Fibroblast of skin of left biceps (primary cell): ENCODE results near the gene NEURL1B.

ENCODE experiments used
- DNase-seq, 2 experiments: peaks; one replicate each; pipeline ENCODE4 v3.0.0-alpha.2; 2013; ENCODE audit warnings: low read depth in 2 of 2

Gene NEURL1B

DNA sequence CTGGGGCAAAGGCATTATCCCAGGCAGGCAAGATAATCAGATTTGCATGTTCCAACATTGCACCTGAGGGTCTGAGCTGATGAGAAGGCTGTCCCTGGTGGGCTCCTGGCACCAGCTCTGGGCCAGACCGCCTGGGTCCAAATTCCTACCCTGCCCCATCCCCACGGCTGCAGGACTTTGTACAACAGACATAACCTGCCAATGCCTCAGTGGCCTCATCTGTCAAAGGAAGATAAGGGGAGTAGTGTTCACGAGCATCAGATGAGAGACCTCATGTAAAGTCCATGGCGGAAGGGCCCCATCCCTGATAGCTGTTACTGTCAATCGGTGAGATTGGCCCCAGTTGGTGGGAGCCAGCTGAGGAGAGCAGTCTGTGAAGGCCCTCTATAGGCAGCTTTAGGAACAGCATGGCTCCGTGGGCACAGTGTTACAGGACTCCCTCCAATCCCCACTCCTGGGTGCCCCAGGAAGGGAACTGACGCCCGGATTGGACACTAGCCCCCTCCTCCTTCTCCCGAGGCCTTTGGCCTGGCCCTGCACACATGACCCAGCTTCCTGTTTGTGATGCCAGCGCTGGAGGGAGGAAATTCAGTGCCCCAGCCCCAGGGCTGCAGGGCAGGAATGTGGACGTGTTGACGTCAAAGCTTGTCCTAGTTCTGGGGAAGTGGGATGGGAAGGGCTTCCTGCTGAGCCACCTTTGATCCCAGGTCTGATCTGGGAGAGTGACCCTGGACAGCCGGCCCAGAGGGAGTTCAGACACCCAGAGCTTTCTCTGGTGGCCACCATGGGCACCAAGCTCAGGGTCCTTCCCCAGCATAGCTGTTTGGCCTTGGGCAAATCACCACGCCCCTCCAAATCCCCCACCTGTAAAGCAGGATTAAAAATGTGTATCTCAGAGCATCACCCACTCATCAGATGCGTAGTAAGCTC, 73.7 kb downstream of the NEURL1B start:
- DNase-seq, result peak in 1 of 2 experiments; percentile 24

DNA sequence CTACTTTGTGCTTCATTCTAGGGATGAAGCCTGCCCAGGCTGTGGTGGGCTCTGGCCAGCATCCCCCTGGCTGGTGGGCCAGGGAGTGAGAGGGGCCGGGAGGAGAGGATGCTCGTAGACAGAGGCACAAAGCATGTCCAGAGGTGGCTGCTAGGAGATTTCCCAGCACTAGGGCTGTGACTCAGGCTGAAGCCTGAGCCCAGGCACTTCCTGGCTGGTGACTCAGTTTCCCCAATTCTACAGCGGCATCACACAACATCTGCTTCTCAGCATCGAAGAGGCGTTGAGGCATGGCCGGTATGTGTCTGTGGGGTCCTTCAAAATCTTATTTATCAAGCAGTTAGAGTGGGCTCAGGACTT, 74.3 kb downstream of the NEURL1B start:
- DNase-seq, result no peak

DNA sequence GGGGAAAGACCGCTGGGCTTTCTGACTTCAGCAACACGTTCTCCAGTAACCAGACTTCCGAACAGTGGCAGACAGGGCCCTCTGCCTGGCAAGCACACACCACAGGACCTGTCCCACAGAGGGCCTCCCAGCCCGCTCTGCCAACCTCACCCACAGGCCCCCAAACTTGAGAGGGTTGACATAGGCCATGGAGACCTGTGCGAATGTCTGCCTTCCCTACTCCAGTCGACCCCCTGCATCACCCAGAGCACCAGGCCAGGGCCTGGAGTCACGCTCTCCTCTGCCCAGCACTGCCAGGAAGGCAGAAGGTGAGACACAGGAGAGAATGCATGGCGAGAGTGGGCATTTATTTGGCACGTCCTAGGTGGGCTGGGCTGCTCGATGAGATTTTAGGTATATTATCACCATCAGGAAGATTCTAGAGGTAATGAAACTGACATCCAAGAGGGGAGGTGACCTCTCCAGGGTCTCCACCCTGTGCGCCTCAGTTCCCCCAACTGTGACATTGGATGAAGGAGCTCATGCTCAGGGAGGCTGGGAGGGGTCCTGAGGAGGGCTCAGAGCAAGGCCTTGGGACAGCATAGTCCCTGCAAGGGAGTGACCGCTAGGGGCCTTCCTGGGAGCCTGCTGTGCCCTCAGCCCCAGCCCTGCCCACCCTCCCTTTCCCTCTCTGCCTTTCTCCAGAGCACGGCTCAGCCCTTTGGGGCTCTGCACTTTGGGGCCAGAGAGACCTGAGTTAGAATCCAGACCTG, 75.0 kb downstream of the NEURL1B start:
- DNase-seq, result no peak

DNA sequence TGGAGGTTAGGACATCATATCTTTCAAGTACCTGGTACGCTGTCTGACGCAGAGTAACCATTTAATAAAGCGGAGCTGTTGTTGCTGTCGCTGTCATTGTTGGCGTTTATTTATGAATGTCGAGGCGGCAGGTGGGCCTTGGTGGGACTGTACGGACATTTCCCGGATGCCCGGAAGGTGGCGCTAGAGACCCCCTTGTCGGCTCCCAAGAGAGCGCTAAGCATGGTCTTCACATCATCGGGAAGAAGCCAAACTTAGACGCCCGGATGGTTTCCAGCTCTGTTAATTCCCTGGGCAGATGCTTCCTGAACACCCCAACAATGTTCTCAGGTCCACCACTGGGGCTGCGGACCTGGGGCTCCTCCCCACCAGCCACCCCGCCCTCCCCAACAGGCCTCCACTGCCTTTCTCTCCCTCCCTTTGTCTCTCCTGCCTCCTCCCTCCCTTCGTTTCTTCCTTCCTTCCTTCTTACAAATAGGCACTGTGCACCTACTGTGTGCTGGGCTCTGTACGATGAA, 75.8 kb downstream of the NEURL1B start:
- DNase-seq, result peak in 1 of 2 experiments; percentile 58

DNA sequence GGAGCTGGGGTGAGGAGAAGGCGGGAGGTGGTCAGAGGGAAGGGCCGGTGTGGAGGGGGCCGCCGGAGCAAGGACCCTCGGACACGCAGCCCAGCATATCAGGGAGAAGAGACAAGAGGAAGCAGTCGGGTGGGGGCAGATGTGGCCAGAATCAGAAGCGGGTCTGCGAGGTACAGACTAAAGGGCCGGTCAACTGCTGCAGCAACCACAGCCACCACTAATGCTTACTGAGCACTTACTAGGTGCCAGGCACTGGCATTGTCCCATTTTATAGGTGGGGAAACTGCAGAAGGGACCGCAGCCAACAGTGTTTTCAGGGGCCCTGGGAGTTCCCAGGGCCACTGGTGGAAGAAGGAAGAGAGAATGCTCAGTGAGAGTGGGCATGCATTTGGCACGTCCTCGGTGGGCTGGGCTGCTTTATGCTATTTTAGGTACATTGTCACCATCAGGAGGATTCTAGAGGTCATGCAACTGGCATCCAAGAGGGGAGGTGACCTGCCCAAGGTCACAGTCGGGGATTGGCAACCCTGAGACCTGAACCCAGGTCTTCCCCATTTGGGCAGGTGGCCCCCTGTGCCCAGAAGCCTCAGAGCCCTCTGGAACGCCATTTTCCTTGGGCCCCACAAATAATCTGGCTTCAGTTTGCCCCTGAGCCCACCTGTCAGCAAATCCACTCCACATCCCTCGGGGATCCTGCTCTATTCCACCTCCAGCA, 76.6 kb downstream of the NEURL1B start:
- DNase-seq, result no peak

DNA sequence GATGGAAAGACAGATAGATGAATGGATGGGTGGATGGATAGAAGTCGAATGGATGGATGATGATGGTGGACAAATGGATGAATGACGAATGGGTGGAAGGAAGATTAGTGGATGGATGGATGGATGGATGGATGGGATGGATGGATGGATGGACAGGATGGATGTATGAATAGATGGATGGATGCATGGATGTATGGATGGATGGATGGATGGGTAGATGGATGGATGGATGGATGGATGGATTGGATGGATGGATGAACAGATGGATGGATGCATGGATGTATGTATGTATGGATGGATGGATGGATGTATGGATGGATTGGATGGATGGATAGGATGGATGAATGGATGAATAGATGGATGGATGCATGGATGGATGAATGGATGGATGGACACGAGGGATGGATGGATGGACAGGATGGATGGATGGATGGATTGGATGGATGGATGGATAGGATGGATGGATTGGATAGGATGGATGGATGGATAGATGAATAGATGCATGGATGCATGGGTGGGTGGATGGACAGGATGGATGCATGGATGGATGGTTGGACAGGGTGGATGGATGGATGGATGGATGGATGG, 77.6 kb downstream of the NEURL1B start:
- no peak for DNase-seq

DNA sequence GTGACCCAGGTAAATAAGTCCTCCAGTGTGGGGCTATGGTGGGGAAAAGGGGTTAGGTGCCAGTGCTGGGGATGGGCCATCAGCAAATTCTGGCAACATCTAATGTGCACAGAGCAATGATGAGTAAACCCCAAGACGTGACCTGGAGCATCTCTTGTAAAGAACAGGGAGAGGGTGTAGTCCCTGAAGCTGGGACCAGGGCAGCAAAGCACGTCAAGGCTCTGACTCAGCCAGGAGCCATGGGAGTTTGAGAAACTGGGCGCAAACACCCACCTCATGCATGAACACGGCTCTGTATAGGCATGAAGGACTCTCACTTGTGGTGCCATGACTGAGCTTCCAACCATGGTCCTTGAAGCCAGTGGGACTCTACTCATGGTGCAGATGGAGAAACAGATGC, 78.1 kb downstream of the NEURL1B start:
- DNase-seq, result no peak

DNA sequence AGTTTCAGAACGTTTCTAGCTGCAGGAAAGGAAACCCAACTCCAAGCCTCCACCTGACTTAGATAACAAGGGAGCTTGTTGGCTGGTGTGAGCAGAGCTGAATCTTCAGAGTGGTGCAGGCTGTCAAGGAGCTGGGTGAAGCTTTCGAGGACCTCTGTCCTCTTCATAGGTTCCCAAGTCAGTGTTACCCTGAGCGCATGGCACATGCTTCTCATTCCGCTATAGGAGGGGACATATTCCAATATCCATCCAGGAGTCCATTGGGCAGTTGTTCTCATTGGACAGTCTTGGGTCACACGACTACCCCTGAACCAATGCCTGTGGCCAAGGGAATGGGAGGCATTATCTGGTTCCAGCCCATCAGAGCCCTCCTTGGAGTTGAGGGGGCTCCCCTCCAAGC, 79.6 kb downstream of the NEURL1B start:
- DNase-seq, result no peak

DNA sequence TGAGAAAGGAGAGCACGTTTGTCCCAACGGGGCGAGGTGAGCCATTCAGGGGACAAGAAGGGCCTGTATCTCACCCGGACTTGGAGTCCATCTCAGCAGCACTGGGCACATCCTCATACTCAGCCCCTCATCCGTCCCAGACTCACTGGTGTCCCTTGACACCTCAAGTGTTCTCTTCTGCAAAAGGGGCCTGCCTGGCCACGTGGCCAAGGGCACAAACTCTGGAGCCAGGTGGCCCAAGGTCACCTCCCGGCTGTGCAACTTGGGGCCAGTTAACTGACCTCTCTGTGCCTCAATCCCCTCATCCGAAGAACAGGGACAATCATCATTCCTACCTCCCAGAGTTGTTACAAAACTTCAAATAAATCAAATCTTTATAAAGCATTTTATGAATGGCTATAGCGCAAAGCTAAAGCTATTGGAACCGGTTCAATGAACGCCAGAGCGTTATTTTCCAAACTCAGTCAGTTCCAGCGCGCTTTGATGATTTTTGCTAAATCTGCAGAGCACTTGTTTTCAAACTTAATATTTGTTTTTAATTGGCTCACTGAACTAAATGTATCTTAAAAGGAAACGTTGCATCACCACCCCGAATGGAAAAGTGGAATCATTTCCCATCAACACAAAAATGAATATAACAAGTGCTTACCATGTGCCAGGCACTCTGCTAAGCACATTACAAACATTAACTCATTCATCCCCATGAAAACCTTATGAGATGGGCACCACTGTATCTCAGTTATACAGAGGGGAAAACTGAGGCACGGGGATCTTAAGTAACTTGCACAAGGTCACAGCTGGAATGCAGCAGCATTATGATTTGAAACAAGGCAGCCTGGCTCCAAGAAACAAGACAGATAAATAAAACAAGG, 80.6 kb downstream of the NEURL1B start:
- DNase-seq, result no peak

DNA sequence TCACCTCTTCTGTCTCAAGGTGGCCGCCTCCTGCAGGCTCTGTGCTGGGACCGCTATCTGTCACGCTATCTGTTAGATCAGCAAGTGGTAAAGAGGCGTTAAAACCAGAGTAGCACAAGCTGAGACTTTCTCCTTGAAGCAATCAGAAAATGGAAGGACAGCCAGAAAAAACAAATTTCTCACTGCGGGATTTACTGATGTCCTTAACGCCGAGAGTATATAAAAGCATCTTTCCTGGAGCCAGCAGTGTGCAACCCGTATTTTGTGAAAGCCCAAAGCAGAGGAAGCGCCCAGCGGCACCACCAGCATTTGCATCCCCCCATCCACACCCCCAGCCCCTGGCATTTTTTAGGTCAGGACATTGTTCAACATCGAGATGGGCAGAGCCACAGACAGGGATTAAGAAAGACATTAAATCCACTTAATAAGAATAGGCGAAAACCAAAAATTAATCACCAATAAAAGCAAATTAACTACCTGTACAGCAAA, 81.3 kb downstream of the NEURL1B start:
- DNase-seq, result no peak

DNA sequence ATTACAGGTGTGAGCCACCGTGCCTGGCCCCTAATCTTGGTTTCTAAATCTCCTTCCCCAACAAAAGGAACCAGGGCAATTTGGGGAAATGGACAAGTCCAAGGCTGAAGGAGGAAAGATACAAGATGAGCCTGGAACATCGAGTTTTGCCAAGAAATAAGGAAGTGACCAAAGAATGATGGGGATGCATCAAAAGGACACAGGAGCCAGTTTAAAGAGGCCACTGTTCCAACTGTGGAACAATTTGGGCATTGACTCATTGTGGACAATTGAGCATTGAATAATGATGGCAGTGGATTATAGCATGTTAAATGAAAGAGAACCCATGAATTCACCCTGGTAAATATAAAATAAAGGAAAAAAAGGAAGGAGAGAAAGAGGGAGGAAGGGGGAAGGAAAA, 82.4 kb downstream of the NEURL1B start:
- DNase-seq, result no peak

DNA sequence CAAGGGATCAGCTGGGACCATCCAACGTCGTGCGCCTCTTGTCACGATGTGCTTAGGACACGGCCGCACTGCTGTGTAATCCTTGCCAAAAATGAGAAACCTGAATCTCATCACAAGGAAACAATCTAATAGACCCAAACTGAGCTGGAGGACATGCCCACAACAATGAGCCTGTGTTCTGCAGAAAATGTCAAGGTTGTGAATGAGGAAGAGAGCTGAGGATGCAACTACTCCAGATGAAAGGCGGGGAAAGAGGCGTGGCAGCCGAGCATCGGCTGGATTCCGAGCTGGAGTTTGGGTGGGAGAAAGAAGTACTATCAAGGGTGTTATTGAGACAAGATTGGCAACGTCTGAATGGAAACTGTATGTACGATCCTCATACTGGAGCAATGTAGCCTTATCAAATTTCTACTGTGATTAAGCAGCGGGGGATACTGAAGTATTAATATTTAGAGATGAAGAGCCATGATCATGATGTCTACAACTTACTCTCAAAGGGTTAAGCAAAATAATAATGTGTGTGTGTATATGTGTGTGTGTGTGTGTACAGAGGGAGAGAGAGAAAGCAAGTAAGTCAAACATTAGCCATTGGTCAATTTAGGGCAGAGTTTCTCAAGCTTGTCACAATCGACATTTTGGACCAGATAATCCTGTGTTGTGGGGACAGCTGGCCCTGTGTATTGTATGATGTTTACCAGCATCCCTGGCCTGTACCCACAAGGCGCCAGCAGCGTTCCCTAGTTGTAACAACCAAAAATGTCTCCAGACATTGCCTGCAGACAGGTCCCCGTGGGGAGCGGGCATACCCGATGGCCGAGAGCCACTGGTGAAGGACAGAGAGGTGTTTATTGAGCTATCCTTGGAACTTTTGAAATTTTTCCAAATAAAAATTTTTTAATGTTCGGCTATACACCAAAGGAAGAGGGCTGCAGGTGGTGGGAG, 83.5 kb downstream of the NEURL1B start:
- DNase-seq, result no peak

DNA sequence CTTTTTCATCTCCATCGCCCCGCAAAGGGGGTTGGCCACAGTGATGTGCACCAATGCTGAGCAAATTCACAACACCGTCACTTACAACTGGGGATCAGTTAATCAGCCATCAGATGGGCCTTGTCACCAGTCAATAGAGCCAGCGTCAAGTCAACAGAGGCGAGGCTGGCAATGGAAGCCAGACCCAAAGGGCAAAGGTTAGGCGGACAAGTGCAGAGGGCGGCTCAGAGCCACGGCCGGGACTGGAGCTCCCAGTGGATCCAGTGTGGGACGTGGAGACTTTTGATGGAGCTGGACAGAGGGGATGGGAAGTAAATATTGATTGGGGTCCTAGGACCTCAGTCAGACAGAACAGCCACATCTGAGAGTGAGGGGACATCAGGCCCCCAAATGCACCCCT, 84.2 kb downstream of the NEURL1B start:
- no peak for DNase-seq

DNA sequence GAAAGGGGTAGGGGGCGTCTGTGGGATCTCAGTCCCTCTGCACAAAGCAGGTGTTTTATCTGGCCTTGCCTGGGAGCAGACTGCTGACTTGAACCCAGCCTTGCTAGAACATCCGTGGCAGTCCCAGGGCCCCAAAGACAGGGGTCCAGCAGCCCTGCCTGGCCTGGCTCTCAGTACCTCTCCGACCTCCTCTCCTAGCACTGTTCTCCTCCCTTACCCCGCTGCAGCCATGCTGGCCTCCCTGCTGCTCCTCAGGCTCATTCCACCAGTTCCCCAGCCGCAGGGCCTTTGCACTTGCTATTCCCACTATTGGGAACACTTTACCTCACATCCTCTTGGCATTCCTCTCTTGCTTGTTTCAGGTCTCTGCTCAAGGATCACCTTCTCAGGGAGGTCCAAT, 84.7 kb downstream of the NEURL1B start:
- DNase-seq, result no peak

DNA sequence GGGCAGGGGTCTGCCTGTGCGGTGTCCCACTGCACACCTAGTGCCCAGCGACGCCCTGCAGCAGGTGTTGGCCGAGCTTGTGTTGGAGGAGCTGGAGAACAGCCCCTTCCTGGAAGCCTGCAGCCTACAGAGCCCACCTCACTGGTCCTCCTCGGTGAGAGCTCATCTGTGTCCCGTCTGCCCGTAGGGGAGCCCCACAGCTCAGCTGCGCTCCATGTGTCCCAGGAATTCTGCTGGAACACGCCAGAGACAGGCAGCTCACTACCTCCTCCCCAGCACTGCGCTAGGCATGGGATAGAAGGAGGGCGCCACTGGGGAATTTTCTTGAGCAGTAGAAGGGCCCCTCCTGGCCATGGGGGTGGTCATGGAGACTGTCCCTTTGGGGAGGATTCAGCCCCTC, 85.9 kb downstream of the NEURL1B start:
- DNase-seq, result no peak

DNA sequence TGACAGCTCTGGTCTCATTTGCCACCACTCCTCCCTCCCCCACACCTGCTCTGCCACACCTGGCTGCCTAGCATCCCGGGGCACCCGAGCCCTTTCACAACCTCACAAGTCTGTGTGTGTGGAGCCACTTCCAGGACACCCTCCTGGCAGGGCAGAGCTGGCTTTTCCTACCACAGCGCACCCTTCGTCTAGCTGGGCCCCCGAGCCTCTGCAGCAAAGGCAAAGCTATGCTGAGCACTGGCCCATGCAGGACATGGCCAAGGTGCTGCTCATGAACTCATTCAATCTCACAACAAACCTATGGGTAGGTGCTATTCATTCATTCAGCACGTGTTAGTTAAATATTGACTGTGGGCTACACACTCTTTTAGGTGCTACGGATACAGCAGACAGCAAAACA, 86.5 kb downstream of the NEURL1B start:
- no peak for DNase-seq

DNA sequence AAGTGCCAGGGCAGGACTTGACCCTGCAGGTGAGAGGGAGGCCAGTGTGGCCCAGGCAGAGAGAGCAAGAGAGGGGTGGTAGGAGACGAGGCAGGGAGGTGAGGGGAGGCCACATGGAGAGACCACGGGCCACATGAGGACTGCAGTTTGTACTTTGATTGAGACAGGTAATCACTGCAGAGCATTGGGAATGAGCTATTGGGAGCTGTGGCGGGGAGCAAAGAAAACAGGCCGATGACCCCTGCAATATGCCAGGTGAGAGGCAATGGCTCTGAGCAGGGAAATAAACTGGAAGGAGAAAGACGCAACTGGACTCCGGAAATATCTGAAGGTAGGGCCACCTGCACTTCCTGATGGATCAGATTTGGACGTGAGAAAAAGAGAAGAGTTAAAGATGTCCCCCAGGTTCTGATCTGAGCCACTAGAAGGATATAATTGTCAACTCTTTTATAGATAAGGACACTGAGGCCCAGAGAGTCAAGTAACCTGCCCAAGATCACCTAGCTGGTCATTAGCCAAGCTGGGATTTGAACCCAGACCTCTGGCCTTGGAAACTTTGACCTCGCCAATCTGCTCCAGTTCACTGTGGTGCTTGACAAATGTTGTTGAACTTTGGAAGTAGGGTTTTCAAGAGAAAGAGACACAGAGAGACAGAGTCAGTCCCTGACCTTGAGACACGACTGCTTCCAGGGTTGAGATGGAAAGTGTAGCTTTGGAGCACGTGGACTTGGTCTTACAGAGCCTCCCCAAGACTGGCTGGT, 87.6 kb downstream of the NEURL1B start:
- no peak for DNase-seq

DNA sequence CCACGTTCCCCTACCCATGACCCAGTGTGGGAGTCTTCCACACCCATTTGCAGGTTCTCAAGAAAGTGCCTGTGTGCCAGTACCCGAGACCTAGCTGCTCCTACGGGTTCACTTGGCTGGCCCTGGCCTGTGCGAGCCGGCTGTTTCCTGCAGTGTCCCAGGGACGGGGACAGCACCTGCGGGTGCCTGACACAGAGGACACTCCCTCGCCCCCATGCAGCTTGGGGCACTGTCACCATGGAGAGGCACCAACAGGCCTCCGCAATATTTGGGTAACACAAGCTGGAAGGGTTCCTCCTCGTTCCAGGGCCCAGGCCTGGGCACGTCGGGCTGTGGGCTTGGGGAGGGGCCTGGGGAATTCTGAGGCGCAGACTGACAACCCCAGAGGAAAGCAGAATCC, 88.5 kb downstream of the NEURL1B start:
- no peak for DNase-seq

DNA sequence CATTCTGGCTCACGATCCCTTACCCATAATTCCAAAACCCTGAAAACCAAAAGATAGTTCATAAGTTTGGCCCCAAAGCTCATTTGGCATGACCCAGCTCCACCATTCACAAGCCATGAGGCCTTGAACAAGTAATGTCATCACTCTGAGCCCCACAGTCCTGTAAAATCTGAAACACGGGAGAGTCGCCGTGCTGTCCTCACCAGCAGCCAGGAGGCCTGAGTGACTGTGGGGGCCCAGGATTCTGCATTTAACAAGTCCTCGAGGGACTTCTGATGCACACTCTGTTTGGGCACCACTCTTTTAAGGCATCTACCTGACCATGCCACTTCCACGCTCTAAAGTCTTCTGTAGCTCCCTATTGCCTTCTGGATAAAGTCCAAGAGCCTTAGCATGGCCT, 89.2 kb downstream of the NEURL1B start:
- no peak for DNase-seq
